DOHH2 (cell line): ENCODE measurements around the gene PGAP1.

Source experiments
- H3F3A ChIP-seq: fragments of 200-600 bp; sonication (generic), shearing (Covaris generic); 2 replicates; pipeline ENCODE4 v1.6.0; 2016; ENCODE audit warnings: antibody characterized with exemption, mild to moderate bottlenecking; ENCODE audit not compliant: control insufficient read depth, insufficient read depth
- H3K27ac ChIP-seq: fragments of 200-600 bp; sonication (generic); 2 replicates; pipeline ENCODE4 v1.5.1; 2014; ENCODE audit warnings: low read depth, mild to moderate bottlenecking, low read length, moderate library complexity
- H3K27me3 ChIP-seq: fragments of 200-600 bp; sonication (generic); 2 replicates; pipeline ENCODE4 v1.6.1; 2014; ENCODE audit warnings: mild to moderate bottlenecking, low read length, mixed read lengths; ENCODE audit not compliant: control insufficient read depth
- H3K36me3 ChIP-seq: fragments of 200-600 bp; sonication (generic); 2 replicates; pipeline ENCODE4 v1.6.1; 2014; ENCODE audit warnings: mild to moderate bottlenecking, low read length, moderate library complexity, mixed read lengths; ENCODE audit not compliant: control insufficient read depth
- H3K4me1 ChIP-seq: fragments of 200-600 bp; sonication (generic); 2 replicates; pipeline ENCODE4 v1.6.1; 2014; ENCODE audit warnings: mild to moderate bottlenecking, low read length, mixed read lengths; ENCODE audit not compliant: control insufficient read depth
- H3K4me2 ChIP-seq: fragments of 200-600 bp; sonication (generic); 2 replicates; pipeline ENCODE4 v1.6.0; 2014; ENCODE audit warnings: mild to moderate bottlenecking, low read length, moderate library complexity
- H3K4me3 ChIP-seq: fragments of 200-600 bp; sonication (generic); 2 replicates; pipeline ENCODE4 v1.5.1; 2014; ENCODE audit warnings: mild to moderate bottlenecking, low read length, mixed read lengths
- H3K79me2 ChIP-seq: fragments of 200-600 bp; sonication (generic); 2 replicates; pipeline ENCODE4 v1.6.1; 2014; ENCODE audit warnings: mild to moderate bottlenecking, low read length, mixed read lengths; ENCODE audit not compliant: control insufficient read depth
- H3K9me2 ChIP-seq: fragments of 200-600 bp; sonication (generic); replicated peaks from 2 replicates; pipeline ENCODE4 v1.6.1; 2014; ENCODE audit warnings: mild to moderate bottlenecking, low read length, mixed read lengths; ENCODE audit not compliant: control insufficient read depth
- H3K9me3 ChIP-seq: fragments of 200-600 bp; sonication (generic); 2 replicates; pipeline ENCODE4 v1.6.1; 2014; ENCODE audit warnings: antibody characterized with exemption, low read length, mixed read lengths; ENCODE audit not compliant: control insufficient read depth, insufficient read depth
- H4K20me1 ChIP-seq: fragments of 200-600 bp; sonication (generic); 2 replicates; pipeline ENCODE4 v1.6.0; 2014; ENCODE audit warnings: low read depth, mild to moderate bottlenecking, antibody characterized with exemption, low read length, moderate library complexity; ENCODE audit not compliant: control insufficient read depth, insufficient read depth
- EZH2phosphoT487 ChIP-seq: fragments of 200-600 bp; sonication (generic); IDR thresholded peaks from 2 replicates; pipeline ENCODE4 v1.6.1; 2017; ENCODE audit warnings: borderline replicate concordance, mild to moderate bottlenecking, antibody characterized with exemption, low read length, moderate library complexity, mixed read lengths
- TF ChIP-seq, protein P1 (sequence below): fragments of 200-600 bp; sonication (generic); IDR thresholded peaks from one replicate; pipeline ENCODE4 v1.5.1; 2014; ENCODE audit warnings: antibody characterized with exemption, mild to moderate bottlenecking, low read depth, low read length; ENCODE audit not compliant: poor library complexity, severe bottlenecking

Gene PGAP1

DNA sequence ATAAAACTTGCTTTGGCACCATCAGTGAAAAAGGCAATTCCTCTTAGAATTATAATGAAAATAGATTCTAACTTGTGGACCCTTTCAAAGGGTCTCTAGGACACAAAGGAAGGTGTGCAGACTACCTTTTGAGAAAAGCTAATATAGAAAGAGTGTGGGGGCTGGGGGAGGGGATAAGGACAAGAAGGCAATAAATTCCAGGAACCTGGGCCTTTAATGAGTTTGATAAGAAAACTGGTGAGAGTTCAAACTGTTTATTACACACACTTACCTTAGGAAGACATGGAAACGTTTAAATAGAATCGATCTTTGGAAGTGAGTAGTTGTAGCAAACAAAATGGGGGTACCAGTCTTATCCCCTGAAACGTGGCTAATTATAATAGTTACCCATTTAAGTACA is 39.6 kb upstream of the PGAP1 start:
- Histone ChIP-seq H3K4me3 (no peak overlapping the region), H4K20me1 (no peaks in the 10 kb centered on the region), H3K9me2 (no peaks in the 10 kb centered on the region), H3F3A (no peaks in the 10 kb centered on the region), H3K36me3 (no peaks in the 10 kb centered on the region), H3K9me3 (no peaks in the 10 kb centered on the region), H3K4me1 (no peaks in the 10 kb centered on the region), H3K79me2 (no peaks in the 10 kb centered on the region), H3K27me3 (peaks cover 8% of the 10 kb centered on the region; the same call in 1 of the 2 replicates), H3K27ac (no peak overlapping the region), H3K4me2 (no peak overlapping the region)
- TF ChIP-seq, protein P1, sequence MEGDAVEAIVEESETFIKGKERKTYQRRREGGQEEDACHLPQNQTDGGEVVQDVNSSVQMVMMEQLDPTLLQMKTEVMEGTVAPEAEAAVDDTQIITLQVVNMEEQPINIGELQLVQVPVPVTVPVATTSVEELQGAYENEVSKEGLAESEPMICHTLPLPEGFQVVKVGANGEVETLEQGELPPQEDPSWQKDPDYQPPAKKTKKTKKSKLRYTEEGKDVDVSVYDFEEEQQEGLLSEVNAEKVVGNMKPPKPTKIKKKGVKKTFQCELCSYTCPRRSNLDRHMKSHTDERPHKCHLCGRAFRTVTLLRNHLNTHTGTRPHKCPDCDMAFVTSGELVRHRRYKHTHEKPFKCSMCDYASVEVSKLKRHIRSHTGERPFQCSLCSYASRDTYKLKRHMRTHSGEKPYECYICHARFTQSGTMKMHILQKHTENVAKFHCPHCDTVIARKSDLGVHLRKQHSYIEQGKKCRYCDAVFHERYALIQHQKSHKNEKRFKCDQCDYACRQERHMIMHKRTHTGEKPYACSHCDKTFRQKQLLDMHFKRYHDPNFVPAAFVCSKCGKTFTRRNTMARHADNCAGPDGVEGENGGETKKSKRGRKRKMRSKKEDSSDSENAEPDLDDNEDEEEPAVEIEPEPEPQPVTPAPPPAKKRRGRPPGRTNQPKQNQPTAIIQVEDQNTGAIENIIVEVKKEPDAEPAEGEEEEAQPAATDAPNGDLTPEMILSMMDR: no peak
- TF ChIP-seq EZH2phosphoT487: no peak

GRCh38 chr2:196965651-196966050 is 39.1 kb upstream of the PGAP1 start:
- Histone ChIP-seq H3K27ac (no peak overlapping the region), H3K36me3 (no peaks in the 10 kb centered on the region), H3K79me2 (no peaks in the 10 kb centered on the region), H4K20me1 (no peaks in the 10 kb centered on the region), H3K4me3 (no peak overlapping the region), H3K4me2 (no peak overlapping the region), H3F3A (no peaks in the 10 kb centered on the region), H3K4me1 (no peaks in the 10 kb centered on the region), H3K9me3 (no peaks in the 10 kb centered on the region), H3K27me3 (peaks cover 8% of the 10 kb centered on the region; the same call in 1 of the 2 replicates), H3K9me2 (no peaks in the 10 kb centered on the region)
- TF ChIP-seq EZH2phosphoT487: no peak
- TF ChIP-seq, protein P1: no peak

GRCh38 chr2:196963961-196964360 is 37.5 kb upstream of the PGAP1 start:
- Histone ChIP-seq H3K4me1 (no peaks in the 10 kb centered on the region), H3K9me3 (no peaks in the 10 kb centered on the region), H4K20me1 (no peaks in the 10 kb centered on the region)

More at GRCh38 chr2:196963961-196964360, 37.5 kb upstream of the PGAP1 start:
- H3K36me3 ChIP-seq: no peaks in the 10 kb centered on the region
- H3K4me2 ChIP-seq: no peak overlapping the region
- peaks cover 8% of the 10 kb centered on the region; the same call in 1 of the 2 replicates for H3K27me3 ChIP-seq
- no peaks in the 10 kb centered on the region for H3K9me2 ChIP-seq
- no peak overlapping the region for H3K27ac ChIP-seq
- H3K79me2 ChIP-seq: no peaks in the 10 kb centered on the region
- TF ChIP-seq EZH2phosphoT487: no peak
- TF ChIP-seq, protein P1: no peak
- no peaks in the 10 kb centered on the region for H3F3A ChIP-seq
- no peak overlapping the region for H3K4me3 ChIP-seq
